Bronchial epithelial cell (primary cell): ENCODE measurements around the gene DSCAML1. TPM values are rescaled to one million over a fixed set of nuclear protein-coding genes. Genes with fewer than 3 reads are reported as not detected.

Experiments
- DNase-seq: peaks from one replicate; pipeline ENCODE4 v3.0.0-alpha.2; 2010; ENCODE audit warnings: low read depth
- FAIRE-seq: peaks from 2 replicates; lab custom pipeline; 2011; peaks lifted over from hg19 to GRCh38; lab: Jason Lieb, UNC
- H3K27me3 ChIP-seq: 2 replicates; pipeline ENCODE4 v1.5.1; 2011; ENCODE audit warnings: low read length; ENCODE audit not compliant: control insufficient read depth, insufficient read depth
- H3K36me3 ChIP-seq: 2 replicates; pipeline ENCODE4 v1.5.1; 2011; ENCODE audit warnings: low read length; ENCODE audit not compliant: control insufficient read depth, insufficient read depth
- H3K4me3 ChIP-seq: 2 replicates; pipeline ENCODE4 v1.5.1; 2011; ENCODE audit warnings: mild to moderate bottlenecking, low read depth, low read length, control low read depth
- total RNA-seq: library from RNA; depleted of rRNA; stranded (reverse); fragments of >200 nt; gene quantifications from 2 replicates; pipeline ENCODE4 v1.2.1, GENCODE V29; 2014
- TF ChIP-seq, protein P1 (sequence below): IDR thresholded peaks from 2 replicates; pipeline ENCODE4 v1.5.1; 2011; ENCODE audit warnings: mild to moderate bottlenecking, moderate library complexity, low read length, control low read depth, inconsistent platforms; ENCODE audit not compliant: insufficient read depth, severe bottlenecking

DSCAML1 gene
- total RNA-seq, 1 donor from 2014 or later: under 0.01 TPM

DNA sequence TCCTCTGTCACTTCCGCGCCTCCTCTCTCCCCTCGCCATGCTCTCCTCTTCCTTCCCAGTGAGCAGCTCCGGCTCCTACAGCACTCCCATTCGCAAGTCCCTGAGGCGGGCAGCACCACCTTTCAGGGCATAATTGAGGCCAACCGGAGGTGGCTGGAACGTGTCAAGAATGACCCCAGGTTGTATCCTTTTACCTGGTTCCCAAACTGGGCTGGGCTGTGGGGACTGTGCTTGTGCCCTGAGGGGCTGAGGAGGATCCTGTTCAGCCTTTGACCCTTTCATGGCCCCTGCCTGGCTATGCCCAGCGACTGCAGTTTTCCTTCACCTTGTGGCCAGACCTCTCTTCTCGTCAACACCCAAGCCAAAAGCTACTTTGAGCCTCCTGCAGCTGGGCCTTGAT lies 385.3 kb downstream of the DSCAML1 start:
- DNase-seq: no peak
- TF ChIP-seq, protein P1, sequence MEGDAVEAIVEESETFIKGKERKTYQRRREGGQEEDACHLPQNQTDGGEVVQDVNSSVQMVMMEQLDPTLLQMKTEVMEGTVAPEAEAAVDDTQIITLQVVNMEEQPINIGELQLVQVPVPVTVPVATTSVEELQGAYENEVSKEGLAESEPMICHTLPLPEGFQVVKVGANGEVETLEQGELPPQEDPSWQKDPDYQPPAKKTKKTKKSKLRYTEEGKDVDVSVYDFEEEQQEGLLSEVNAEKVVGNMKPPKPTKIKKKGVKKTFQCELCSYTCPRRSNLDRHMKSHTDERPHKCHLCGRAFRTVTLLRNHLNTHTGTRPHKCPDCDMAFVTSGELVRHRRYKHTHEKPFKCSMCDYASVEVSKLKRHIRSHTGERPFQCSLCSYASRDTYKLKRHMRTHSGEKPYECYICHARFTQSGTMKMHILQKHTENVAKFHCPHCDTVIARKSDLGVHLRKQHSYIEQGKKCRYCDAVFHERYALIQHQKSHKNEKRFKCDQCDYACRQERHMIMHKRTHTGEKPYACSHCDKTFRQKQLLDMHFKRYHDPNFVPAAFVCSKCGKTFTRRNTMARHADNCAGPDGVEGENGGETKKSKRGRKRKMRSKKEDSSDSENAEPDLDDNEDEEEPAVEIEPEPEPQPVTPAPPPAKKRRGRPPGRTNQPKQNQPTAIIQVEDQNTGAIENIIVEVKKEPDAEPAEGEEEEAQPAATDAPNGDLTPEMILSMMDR: no peak
- Histone ChIP-seq H3K4me3 (no peak overlapping the region), H3K36me3 (peaks cover 13% of the 10 kb centered on the region), H3K27me3 (peaks cover 2% of the 10 kb centered on the region)
- no peak for FAIRE-seq

DNA sequence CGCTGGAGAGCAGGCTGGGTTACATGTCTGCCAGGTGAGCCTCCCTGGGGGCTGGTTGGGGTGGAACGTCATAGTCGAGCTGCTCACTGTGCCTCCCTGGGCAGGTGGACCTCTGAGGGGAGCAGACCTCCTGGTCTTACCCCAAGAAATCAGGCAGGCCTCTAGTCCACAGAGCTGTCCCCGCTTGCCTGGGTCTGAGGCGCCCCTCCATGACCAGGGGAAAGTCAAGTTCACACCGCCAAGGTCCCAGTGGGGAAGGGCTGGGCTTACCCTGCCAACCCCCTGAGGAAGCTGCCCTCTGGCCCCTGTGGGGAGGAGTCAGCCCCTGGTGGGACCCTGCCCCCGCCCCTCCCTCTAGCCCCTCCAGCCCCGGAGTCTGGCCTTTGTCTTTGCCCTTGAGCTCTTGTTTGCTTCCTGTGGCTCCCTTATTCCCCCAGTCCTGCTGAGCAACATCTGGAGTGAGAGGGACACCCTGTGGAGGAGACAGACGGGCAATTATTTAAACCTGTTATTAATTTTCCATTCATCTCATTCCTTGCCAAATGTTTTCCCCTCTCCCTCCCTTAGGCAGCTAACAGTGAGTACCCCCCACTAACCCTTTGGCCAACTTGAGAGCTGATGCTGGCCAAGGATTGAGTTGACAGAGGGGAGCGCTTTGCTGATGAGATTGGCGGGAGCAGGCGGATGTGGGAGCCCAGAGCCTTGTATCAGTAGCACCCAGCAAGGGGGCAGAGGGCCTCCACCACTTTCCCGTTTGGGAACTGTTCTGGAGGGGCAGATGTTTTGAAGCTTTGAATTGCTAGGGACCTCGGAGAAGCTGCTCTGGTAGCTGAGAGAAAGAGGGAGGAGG lies 385.9 kb downstream of the DSCAML1 start:
- no peak for FAIRE-seq
- H3K27me3 ChIP-seq: no peaks in the 10 kb centered on the region
- TF ChIP-seq, protein P1: no peak
- no peak for DNase-seq
- H3K4me3 ChIP-seq: no peak overlapping the region
- H3K36me3 ChIP-seq: peaks cover 13% of the 10 kb centered on the region

DNA sequence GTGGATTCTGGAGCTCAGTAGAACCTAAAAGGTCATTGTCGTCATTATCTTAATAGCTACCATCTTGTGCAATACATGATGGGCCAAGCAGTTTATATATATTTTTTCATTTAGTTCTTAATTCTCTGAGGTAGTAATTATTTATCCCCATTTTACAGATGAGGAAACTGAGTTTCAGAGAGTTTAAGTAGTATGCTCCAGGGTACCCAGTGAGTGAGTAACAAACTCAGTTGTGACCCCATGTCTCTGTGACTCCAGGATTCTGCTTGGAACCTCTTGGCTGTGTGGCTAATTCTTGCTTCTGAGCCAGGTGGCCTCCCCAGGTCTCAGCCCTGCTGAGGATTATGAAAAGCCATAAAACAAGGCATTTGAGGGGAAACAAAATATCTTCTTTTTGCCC lies 386.8 kb downstream of the DSCAML1 start:
- Histone ChIP-seq H3K36me3 (peaks cover 13% of the 10 kb centered on the region), H3K4me3 (no peak overlapping the region), H3K27me3 (no peaks in the 10 kb centered on the region)
- DNase-seq (no peak), FAIRE-seq (no peak)
- TF ChIP-seq, protein P1: no peak

DNA sequence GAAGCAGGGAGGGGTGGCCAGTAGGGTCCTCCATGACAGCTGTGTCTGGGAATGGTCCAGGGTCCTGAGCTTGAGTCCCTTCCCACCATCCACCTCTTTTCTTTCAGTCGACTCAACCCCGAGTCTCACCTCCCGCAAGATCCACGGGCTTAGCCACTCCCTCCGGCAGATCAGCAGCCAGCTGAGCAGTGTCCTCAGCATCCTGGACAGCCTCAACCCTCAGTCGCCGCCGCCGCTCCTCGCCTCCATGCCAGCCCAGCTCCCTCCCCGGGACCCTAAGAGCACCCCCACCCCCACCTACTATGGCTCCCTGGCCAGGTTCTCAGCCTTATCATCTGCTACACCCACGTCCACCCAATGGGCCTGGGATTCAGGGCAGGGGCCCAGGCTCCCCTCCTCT lies 387.5 kb downstream of the DSCAML1 start:
- DNase-seq (no peak), FAIRE-seq (no peak)
- no peak overlapping the region for H3K4me3 ChIP-seq
- TF ChIP-seq, protein P1: no peak
- no peaks in the 10 kb centered on the region for H3K27me3 ChIP-seq
- peaks cover 13% of the 10 kb centered on the region for H3K36me3 ChIP-seq

DNA sequence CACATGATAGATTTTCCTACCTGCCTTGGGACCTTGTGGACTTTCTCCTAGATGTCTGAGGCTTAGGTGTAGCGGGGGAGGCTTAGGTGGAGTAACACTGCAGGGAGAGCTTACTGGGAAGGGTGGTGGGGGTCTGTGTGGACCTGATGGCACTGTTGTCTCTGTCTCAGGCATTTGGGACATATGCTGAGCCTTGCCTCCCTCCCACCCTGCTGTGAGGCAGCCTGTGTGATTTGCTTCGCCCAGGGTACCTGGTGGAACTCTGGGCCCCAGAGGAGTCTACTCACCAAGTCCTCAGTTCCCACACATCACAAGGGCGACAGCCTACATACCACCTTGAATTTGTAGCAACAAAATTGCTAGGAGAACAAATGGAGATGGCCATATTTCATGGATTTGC lies 388.7 kb downstream of the DSCAML1 start:
- H3K36me3 ChIP-seq: peaks cover 15% of the 10 kb centered on the region
- TF ChIP-seq, protein P1: no peak
- FAIRE-seq (no peak), DNase-seq (no peak)
- no peaks in the 10 kb centered on the region for H3K27me3 ChIP-seq
- H3K4me3 ChIP-seq: no peak overlapping the region
